22Rv1 (cell line): ENCODE measurements around the gene LRRC8D.

Experiments
- CTCF ChIP-seq: fragments of 450-650 bp; IDR thresholded peaks from 2 replicates; pipeline ENCODE4 v1.5.1; 2017; ENCODE audit warnings: mild to moderate bottlenecking
- ZFX ChIP-seq: fragments of 450-650 bp; IDR thresholded peaks from 2 replicates; pipeline ENCODE4 v1.6.1; 2017; ENCODE audit warnings: antibody characterized with exemption, borderline replicate concordance

GRCh38 chr1:89876463-89876862, 55.6 kb downstream of the LRRC8D start:
- TF ChIP-seq CTCF (no peak), ZFX (no peak)
